Prostate gland (tissue), 2 donors: ENCODE data around the gene USP37. TPM values are rescaled to one million over a fixed set of nuclear protein-coding genes. Genes with fewer than 3 reads are reported as not detected.
"Not testable (repeated sequence)": the region's sequence is repeated elsewhere in the genome, so short reads cannot be mapped to it uniquely, and the experiment has no call there.

ENCODE experiments used
- DNase-seq: peaks from one replicate; pipeline ENCODE4 v3.0.0-alpha.2; 2019; ENCODE audit warnings: low spot score
- H3K27ac ChIP-seq, 2 donors: fragments of 200-600 bp; sonication (generic); 2 replicates each; pipeline ENCODE4 v1.5.1; 2017 to 2019
- H3K27me3 ChIP-seq: fragments of 200-600 bp; sonication (generic); replicated peaks from 2 replicates; pipeline ENCODE4 v1.5.1; 2019; ENCODE audit not compliant: insufficient read depth
- H3K36me3 ChIP-seq, 2 donors: fragments of 200-600 bp; sonication (generic); 1 replicate in 1 of 2; 2 replicates in 1 of 2; pipeline versions ENCODE4 v1.5.1 to v1.8.1; 2017 to 2019
- H3K4me1 ChIP-seq: fragments of 200-600 bp; sonication (generic); replicated peaks from 2 replicates; pipeline ENCODE4 v1.5.1; 2019
- H3K4me3 ChIP-seq, 2 donors: fragments of 200-600 bp; sonication (generic); 2 replicates each; pipeline ENCODE4 v1.5.1; 2017 to 2019
- H3K9me3 ChIP-seq: fragments of 200-600 bp; sonication (generic); 2 replicates; pipeline ENCODE4 v1.5.1; 2017
- CTCF ChIP-seq, 4 experiments: fragments of 200-600 bp in 2 of 4; fragments of 450-650 bp in 2 of 4; sonication (generic) in 2 of 4; IDR thresholded peaks; 1 replicate in 3 of 4; 2 replicates in 1 of 4; pipeline ENCODE4 v1.5.1; 2016 to 2019; ENCODE audit warnings: antibody characterized with exemption in 4 of 4, mild to moderate bottlenecking in 2 of 4, moderate library complexity in 2 of 4
- POLR2A ChIP-seq: fragments of 450-650 bp; IDR thresholded peaks from one replicate; pipeline ENCODE4 v1.6.1; 2016; ENCODE audit warnings: antibody characterized with exemption, mild to moderate bottlenecking
- POLR2AphosphoS5 ChIP-seq: sonication (generic); formaldehyde crosslinking; IDR thresholded peaks from one replicate; pipeline ENCODE4 v1.6.1; 2017; ENCODE audit warnings: antibody characterized with exemption
- WGBS: methylation state at CpG from one replicate; pipeline ENCODE4 v1.1.5; 2018; 5-methylcytosine and 5-hydroxymethylcytosine counted together
- intact Hi-C: fragments of 100-400 bp; cut with DNase I; formaldehyde crosslinking; loops from one replicate; pipeline ENCODE4 v1.14.2; 2022
- total RNA-seq, 2 donors: library from RNA; depleted of rRNA; stranded (reverse); fragments of >200 nt; gene quantifications; one replicate each; pipeline ENCODE4 v1.1.0, GENCODE V29; 2016

The USP37 gene
- total RNA-seq, 2 donors from 2014 or later: 12.3 to 31.9 TPM

GRCh38 chr2:218557941-218558340 lies 10.2 kb downstream of the USP37 start:
- Histone ChIP-seq H3K4me1 (no peaks in the 10 kb centered on the region), H3K9me3 (no peaks in the 10 kb centered on the region), H3K27ac (no peak overlapping the region), H3K36me3 (no peaks in the 10 kb centered on the region), H3K4me3 (no peak overlapping the region), H3K27me3 (no peaks in the 10 kb centered on the region)
- DNase-seq: no peak
- TF ChIP-seq POLR2AphosphoS5: no peak
- no peak for TF ChIP-seq POLR2A
- TF ChIP-seq CTCF (IDR thresholded peaks at IDR 0.05): no peak
- intact Hi-C loops: no loop called here
- 63% methylated on average over 2 of the region's 2 CpGs for WGBS

- Histone ChIP-seq H3K4me3 (no peak overlapping the region), H3K36me3 (no peaks in the 10 kb centered on the region), H3K9me3 (no peaks in the 10 kb centered on the region), H3K27ac (no peak overlapping the region), H3K4me1 (no peaks in the 10 kb centered on the region), H3K27me3 (no peaks in the 10 kb centered on the region)
- TF ChIP-seq CTCF (IDR thresholded peaks at IDR 0.05) (no peak), POLR2A (no peak), POLR2AphosphoS5 (no peak)
- WGBS: 82% methylated on average over 4 of the region's 4 CpGs
- intact Hi-C loops: no loop called here
- no peak for DNase-seq
These were observed 12.6 kb downstream of the USP37 start for GRCh38 chr2:218555527-218555926.

GRCh38 chr2:218554225-218554624 lies 13.9 kb downstream of the USP37 start:
- H3K27ac ChIP-seq, H3K27me3 ChIP-seq, H3K4me1 ChIP-seq, H3K36me3 ChIP-seq, DNase-seq, intact Hi-C loops, H3K9me3 ChIP-seq, H3K4me3 ChIP-seq: not testable (repeated sequence)
- 91% methylated on average over 3 of the region's 3 CpGs for WGBS

- H3K4me1 ChIP-seq: no peaks in the 10 kb centered on the region
- no peaks in the 10 kb centered on the region for H3K27me3 ChIP-seq
- TF ChIP-seq CTCF (IDR thresholded peaks at IDR 0.05) (no peak), POLR2A (no peak), POLR2AphosphoS5 (no peak)
- H3K36me3 ChIP-seq: no peaks in the 10 kb centered on the region
- intact Hi-C loops: loop anchor here (10.0 kb wide), 1 partner anchor 53 kb away; no protein-coding TSS in a partner anchor
- no peak overlapping the region for H3K27ac ChIP-seq
- H3K4me3 ChIP-seq: no peak overlapping the region
- no peak for DNase-seq
- no peaks in the 10 kb centered on the region for H3K9me3 ChIP-seq
These were observed 20.2 kb downstream of the USP37 start for GRCh38 chr2:218547978-218548377.

- Histone ChIP-seq H3K27me3 (no peaks in the 10 kb centered on the region), H3K4me1 (no peaks in the 10 kb centered on the region), H3K27ac (no peak overlapping the region), H3K36me3 (no peaks in the 10 kb centered on the region), H3K4me3 (no peak overlapping the region), H3K9me3 (no peaks in the 10 kb centered on the region)
- TF ChIP-seq POLR2A (no peak), CTCF (IDR thresholded peaks at IDR 0.05) (no peak), POLR2AphosphoS5 (no peak)
- no peak for DNase-seq
- intact Hi-C loops: loop anchor here (10.0 kb wide), 1 partner anchor 53 kb away; no protein-coding TSS in a partner anchor
These were observed 20.6 kb downstream of the USP37 start for GRCh38 chr2:218547511-218547910.
